GM12891 (cell line): ENCODE results near the gene DHRS4L2.
"Not testable (repeated sequence)": the region's sequence is repeated elsewhere in the genome, so short reads cannot be mapped to it uniquely, and the experiment has no call there.

ENCODE experiments used
- PAX5 ChIP-seq: IDR thresholded peaks from 2 replicates; pipeline ENCODE4 v1.6.1; 2011; ENCODE audit warnings: low read length, moderate library complexity, mild to moderate bottlenecking; ENCODE audit not compliant: insufficient read depth, severe bottlenecking
- POLR2A ChIP-seq: IDR thresholded peaks from 2 replicates; pipeline ENCODE4 v1.6.1; 2011; ENCODE audit warnings: low read depth, low read length, control low read depth
- POLR2AphosphoS5 ChIP-seq: IDR thresholded peaks from 2 replicates; pipeline ENCODE4 v1.6.1; 2011; ENCODE audit warnings: low read depth, low read length, control low read depth
- POU2F2 ChIP-seq: IDR thresholded peaks from 2 replicates; pipeline ENCODE4 v1.6.1; 2011; ENCODE audit warnings: low read depth, mild to moderate bottlenecking, control low read depth, low read length, moderate library complexity
- SPI1 ChIP-seq: IDR thresholded peaks from 2 replicates; pipeline ENCODE4 v1.6.1; 2011; ENCODE audit warnings: low read depth, low read length, control low read depth
- TAF1 ChIP-seq: IDR thresholded peaks from 2 replicates; pipeline ENCODE4 v1.6.1; 2011; ENCODE audit warnings: low read depth, low read length, control low read depth

DNA sequence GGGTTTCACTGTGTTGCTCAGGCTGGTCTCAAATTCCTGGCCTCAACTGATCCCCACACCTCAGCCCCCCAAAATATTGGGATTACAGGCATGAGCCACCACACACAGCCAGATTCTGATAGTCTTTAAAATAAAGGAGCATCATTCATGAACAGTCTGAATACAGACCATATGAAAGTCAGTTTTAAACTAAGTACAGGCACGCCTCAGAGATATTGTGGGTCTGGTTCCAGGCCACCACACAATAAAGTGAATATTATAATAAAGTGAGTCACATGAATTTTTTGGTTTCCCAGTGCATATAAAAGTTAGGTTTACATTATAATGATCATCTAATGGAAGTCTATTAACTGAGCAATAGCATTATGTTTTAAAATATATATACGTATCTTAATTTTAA, 8.1 kb downstream of the DHRS4L2 start:
- TF ChIP-seq POLR2AphosphoS5, TAF1, POLR2A, POU2F2, SPI1, PAX5: not testable (repeated sequence)
